SIG-M5 treated with dmso at 0.1 percent for 504 hours (cell line): ENCODE measurements around the gene TAF11L14.

Experiments
- DNase-seq: peaks from one replicate; lab custom pipeline; 2025; ENCODE audit not compliant: unreplicated experiment; lab: John Stamatoyannopoulos, UW

The TAF11L14 gene

GRCh38 chr5:17678751-17679324, 44.6 kb downstream of the TAF11L14 start:
- DNase-seq = no peak

DNA sequence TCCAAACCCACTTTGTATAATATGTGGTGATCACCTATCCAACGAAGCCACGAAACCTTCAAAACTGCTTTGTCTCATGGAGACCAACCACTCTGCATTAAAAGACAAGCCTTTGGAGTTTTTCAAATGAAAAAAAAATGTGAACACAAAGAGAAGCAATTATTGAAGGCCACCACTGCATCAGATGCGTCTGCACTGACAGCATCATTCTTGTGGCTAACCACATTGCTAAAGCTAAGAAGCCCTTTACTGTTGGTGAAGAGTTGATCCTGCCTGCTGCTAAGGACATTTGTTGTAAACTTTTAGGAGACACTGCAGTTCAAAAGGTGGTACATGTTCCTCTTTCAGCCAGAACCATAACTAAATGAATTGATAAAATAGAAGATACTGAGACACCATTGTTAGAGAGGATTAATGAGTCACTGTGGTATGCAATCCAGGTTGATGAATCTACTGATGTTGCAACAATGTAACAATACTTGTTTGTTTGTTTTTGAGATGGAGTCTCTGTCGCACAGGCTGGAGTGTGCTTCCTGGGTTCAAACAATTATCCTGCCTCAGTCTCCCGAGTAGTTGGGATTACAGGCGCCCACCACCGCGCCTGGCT, 45.4 kb downstream of the TAF11L14 start:
- no peak for DNase-seq

- DNase-seq = no peak
These were observed 46.5 kb downstream of the TAF11L14 start for GRCh38 chr5:17680737-17681136.
